ENCODE results near the gene YRDC.

The YRDC gene, protein sequence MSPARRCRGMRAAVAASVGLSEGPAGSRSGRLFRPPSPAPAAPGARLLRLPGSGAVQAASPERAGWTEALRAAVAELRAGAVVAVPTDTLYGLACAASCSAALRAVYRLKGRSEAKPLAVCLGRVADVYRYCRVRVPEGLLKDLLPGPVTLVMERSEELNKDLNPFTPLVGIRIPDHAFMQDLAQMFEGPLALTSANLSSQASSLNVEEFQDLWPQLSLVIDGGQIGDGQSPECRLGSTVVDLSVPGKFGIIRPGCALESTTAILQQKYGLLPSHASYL

DNA sequence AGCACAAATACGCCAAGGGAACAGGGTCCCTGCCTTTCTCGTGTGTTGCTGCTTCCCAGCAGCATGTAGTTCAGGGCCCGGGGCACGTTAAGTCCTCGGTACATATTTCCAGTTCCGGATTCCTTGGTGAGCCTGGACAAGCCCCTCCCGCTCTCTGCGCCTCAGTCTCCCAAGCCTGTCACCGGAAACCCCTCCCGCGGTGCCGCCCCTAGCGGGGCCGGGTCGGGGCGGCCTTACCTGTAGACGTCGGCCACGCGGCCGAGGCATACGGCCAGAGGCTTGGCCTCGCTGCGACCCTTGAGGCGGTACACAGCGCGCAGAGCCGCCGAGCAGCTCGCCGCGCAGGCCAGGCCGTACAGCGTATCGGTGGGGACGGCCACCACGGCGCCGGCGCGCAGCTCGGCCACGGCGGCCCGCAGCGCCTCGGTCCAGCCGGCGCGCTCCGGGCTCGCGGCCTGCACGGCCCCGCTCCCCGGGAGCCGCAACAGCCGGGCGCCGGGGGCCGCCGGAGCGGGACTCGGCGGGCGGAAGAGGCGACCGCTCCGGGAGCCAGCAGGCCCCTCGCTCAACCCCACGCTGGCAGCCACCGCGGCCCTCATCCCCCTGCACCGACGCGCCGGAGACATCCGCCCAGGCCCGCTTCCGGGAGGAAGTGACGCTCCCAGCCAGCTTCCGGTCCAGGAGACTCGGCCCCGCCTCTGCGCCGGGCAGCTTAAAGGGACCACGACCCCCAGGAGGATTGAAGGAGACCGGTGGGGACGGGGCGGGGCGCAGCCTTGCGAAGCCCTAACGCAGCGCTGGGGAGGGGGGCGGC is at the start of gene YRDC, which contains the start of gene C1orf122:
TSS of gene YRDC (minus strand) at position 654 of the 814 bp plus-strand sequence. CDS start at position 626, 28 bp downstream.
TSS of gene C1orf122 (plus strand) at position 236 of the 814 bp plus-strand sequence. CDS start 615 bp downstream, outside the sequence.
- H3K4me3 ChIP-seq (ENCODE audit: low read depth, low read length), result peak within 1 kb of the TSS; percentile 85
- TF ChIP-seq, protein P1, sequence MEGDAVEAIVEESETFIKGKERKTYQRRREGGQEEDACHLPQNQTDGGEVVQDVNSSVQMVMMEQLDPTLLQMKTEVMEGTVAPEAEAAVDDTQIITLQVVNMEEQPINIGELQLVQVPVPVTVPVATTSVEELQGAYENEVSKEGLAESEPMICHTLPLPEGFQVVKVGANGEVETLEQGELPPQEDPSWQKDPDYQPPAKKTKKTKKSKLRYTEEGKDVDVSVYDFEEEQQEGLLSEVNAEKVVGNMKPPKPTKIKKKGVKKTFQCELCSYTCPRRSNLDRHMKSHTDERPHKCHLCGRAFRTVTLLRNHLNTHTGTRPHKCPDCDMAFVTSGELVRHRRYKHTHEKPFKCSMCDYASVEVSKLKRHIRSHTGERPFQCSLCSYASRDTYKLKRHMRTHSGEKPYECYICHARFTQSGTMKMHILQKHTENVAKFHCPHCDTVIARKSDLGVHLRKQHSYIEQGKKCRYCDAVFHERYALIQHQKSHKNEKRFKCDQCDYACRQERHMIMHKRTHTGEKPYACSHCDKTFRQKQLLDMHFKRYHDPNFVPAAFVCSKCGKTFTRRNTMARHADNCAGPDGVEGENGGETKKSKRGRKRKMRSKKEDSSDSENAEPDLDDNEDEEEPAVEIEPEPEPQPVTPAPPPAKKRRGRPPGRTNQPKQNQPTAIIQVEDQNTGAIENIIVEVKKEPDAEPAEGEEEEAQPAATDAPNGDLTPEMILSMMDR (IDR thresholded peaks at IDR 0.05; ENCODE audit: low read depth, low read length), result no peak

DNA sequence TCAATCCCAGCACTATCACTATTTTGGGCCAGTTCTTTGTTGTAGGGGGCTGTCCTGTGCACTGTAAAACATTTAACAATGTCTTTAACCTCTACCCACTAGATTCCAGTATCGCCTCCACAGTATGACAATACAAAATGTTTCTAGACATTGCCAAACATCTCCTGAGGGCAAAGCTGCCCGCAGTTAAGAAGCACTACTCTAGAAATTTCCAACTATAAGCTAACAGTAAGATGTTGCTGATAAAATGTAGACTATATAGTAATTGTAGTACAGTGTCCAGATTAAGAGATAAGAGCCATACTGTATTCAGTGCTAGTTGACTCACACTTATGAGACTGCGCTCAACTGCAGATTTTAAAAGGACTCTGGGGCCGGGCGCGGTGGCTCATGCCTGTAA is 46.4 kb upstream of the YRDC start:
- no peak overlapping the region for H3K4me3 ChIP-seq (ENCODE audit: low read depth, low read length)
- TF ChIP-seq, protein P1 (IDR thresholded peaks at IDR 0.05; ENCODE audit: low read depth, low read length), result no peak

DNA sequence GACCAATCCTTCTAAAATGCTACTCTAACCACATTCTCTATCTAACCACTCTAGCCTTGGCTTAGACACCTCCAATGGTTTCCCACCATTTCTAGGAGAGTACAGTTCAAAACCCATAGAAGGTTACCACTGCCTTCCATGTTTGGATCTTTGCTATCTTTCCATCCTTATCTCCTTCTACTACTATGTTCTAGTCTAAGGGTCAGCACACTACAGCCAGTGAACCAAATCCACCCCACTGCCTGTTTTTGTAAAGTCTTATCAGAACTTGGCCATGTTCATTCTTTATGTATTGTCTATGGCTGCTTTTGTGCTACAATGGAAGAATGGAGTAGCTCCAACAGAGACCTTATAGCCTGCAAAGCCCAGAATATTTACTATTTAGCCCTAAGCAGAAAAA is 45.1 kb upstream of the YRDC start:
- no peak overlapping the region for H3K4me3 ChIP-seq (ENCODE audit: low read depth, low read length)
- TF ChIP-seq, protein P1 (IDR thresholded peaks at IDR 0.05; ENCODE audit: low read depth, low read length), result no peak

DNA sequence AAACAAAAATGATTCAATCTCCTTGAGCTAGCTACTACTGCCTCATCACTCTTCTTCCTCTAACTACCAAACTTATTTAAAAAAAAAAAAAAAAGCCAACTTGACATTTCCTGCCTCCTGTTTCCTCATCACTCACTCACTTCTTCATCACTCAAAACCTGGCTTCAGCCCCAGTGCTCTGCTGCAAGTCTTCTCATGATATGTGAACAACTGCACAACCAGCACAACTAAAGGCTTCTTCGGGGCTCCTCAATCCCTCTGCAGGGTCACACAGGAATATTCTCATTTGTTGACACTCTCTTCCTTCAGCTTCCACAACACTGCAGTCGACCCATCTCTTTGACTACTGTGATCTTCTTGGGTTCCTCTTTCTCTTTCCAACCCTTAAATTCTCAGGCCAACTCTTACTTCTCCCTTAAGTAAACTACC is 43.8 kb upstream of the YRDC start:
- no peak overlapping the region for H3K4me3 ChIP-seq (ENCODE audit: low read depth, low read length)
- TF ChIP-seq, protein P1 (IDR thresholded peaks at IDR 0.05; ENCODE audit: low read depth, low read length), result no peak

DNA sequence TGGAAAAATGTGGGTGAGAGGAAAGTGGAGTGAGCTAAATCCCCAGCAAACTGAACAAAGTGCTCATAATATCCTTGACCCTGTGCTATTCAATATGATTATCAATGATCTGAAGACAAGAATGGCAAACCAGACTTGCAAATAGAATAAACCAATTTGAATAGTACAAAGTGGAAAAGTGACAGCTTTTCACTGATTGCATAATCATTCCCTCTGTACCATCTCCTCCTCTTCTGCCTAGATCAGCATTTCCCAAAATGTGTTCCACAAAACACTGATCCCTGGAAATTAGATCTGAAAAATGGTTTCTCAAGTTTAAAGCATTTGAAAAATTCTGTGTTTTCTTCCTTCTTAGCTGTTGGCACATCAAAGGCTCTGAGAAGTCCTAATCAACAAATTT is 43.3 kb upstream of the YRDC start:
- TF ChIP-seq, protein P1 (IDR thresholded peaks at IDR 0.05; ENCODE audit: low read depth, low read length), result no peak
- H3K4me3 ChIP-seq (ENCODE audit: low read depth, low read length), result no peak overlapping the region

DNA sequence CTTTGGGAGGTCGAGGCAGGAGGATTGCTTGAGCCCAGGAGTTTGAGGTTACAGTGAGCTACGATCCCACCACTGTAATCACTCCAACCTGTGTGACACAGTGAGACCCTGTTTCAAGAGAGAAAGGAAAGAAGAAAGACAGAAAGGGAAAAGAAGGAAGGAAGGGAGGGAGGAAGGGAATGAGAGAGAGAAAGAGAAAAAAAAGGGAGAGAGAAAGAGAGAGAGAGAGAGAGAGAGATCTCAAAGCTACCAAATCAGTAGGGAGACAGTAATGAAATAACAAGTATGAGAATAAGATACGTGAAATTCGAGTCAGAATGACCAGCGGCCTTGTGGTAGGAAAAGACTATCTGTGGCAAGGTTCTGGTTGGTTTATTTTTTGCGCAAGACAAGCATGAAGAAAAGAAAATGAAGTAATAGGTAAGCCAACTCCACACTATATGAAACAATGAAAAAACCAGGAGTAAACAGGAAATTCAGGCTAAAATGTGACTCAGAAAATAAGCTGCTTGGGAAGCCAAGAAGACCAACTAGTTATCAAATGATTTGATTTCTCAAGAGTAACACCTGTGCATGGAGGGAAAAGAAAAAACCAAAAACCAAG is 42.4 kb upstream of the YRDC start:
- no peak overlapping the region for H3K4me3 ChIP-seq (ENCODE audit: low read depth, low read length)

More for the DNA sequence above, 42.4 kb upstream of the YRDC start:
- TF ChIP-seq, protein P1 (IDR thresholded peaks at IDR 0.05; ENCODE audit: low read depth, low read length), result no peak

Measured in WI38 (cell line).